Gastrocnemius medialis (tissue), 4 donors: ENCODE measurements around the gene SNAPC4. TPM values are rescaled to one million over a fixed set of nuclear protein-coding genes. Genes with fewer than 3 reads are reported as not detected.

Experiments used
- ATAC-seq, 2 donors: fragments of 150-250 bp; one replicate each; pipeline ENCODE4 v1.9.1; 2016
- DNase-seq, 2 donors: peaks; one replicate each; pipeline ENCODE4 v3.0.0-alpha.2; 2019
- H3K27ac ChIP-seq, 4 donors: fragments of 200-600 bp; sonication (generic); 1 replicate in 1 of 4; 2 replicates in 3 of 4; pipeline ENCODE4 v1.5.1; 2016 to 2018; ENCODE audit warnings: mild to moderate bottlenecking in 2 of 4, moderate library complexity in 1 of 4
- H3K27me3 ChIP-seq, 3 donors: fragments of 200-600 bp; sonication (generic) in 2 of 3; 1 replicate in 1 of 3; 2 replicates in 2 of 3; pipeline versions ENCODE4 v1.5.1 to v1.6.0; 2016 to 2019; ENCODE audit warnings: mild to moderate bottlenecking in 1 of 3, moderate library complexity in 1 of 3
- H3K36me3 ChIP-seq, 2 donors: fragments of 200-600 bp; sonication (generic) in 1 of 2; one replicate each; pipeline ENCODE4 v1.5.1; 2017 to 2018
- H3K4me1 ChIP-seq, 2 donors: fragments of 200-600 bp; sonication (generic) in 1 of 2; one replicate each; pipeline ENCODE4 v1.5.1; 2016 to 2017; ENCODE audit warnings: mild to moderate bottlenecking in 2 of 2
- H3K4me3 ChIP-seq, 4 donors: fragments of 200-600 bp; sonication (generic) in 3 of 4; 1 replicate in 1 of 4; 2 replicates in 3 of 4; pipeline ENCODE4 v1.5.1; 2016 to 2019; ENCODE audit warnings: mild to moderate bottlenecking in 2 of 4
- H3K9me3 ChIP-seq, 3 donors: fragments of 200-600 bp; sonication (generic) in 2 of 3; 1 replicate in 1 of 3; 2 replicates in 2 of 3; pipeline ENCODE4 v1.5.1; 2016 to 2019
- POLR2A ChIP-seq, 2 donors: fragments of 450-650 bp; IDR thresholded peaks; one replicate each; pipeline ENCODE4 v1.6.1; 2017; ENCODE audit warnings: antibody characterized with exemption in 2 of 2, mild to moderate bottlenecking in 2 of 2, moderate library complexity in 2 of 2
- in situ Hi-C, 4 donors: fragments of 200-750 bp; cut with MboI; loops; one replicate each; pipeline versions ENCODE4 v1.15.0 to v1.8.0; 2017; ENCODE audit warnings: low sequenced_read_pairs in 4 of 4
- intact Hi-C: fragments of 100-400 bp; cut with DNase I; formaldehyde crosslinking; loops from one replicate; pipeline ENCODE4 v1.15.1; 2023; ENCODE audit warnings: low total_unique reads
- total RNA-seq, 4 donors: library from RNA; depleted of rRNA; stranded (reverse); fragments of >200 nt; gene quantifications; one replicate each; pipeline versions ENCODE4 v1.1.0 to v1.2.3, GENCODE V29; 2016
- TF ChIP-seq, protein P1 (sequence below), 5 experiments: fragments of 450-650 bp in 3 of 5; fragments of 200-600 bp in 2 of 5; sonication (generic) in 2 of 5; IDR thresholded peaks in 4 of 5; conservative IDR thresholded peaks in 1 of 5; 1 replicate in 4 of 5; 2 replicates in 1 of 5; pipeline ENCODE4 v1.5.1; 2016 to 2019; ENCODE audit warnings: antibody characterized with exemption in 5 of 5, mild to moderate bottlenecking in 3 of 5, moderate library complexity in 3 of 5

The SNAPC4 gene
- total RNA-seq, 4 donors from 2014 or later, result 2.3 to 6.0 (median 3.9) TPM

DNA sequence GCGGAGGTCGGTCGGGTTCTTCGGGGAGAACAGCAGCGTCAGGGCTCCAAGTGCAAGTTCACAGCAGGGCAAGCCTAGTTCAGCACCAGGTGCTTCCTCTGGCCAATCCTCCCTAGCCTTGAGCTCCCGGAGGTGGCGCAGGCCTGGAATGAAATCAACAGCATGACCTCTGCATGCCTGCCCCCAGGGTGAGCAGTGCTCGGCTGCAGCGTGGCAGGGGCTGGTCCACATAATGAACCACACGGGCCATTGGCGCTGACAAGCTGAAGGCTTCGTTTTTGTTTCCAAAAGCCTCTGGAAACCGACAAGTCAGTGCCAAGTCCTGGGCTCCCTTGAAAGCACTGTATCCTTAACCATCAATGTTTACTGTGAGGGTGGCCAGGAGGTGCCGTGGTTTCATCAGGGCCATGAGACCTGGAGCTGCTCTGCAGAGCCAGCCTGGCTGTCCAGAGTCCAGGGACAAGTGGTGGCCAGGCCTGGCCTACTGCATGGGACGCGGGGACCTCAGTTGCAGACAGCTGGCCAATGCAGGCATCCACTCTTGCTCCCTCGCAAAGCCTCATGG lies 41.8 kb upstream of the SNAPC4 start:
- intact Hi-C loops, result no loop called here
- DNase-seq (no peak), ATAC-seq (no peak)
- Histone ChIP-seq H3K4me1 (peaks cover 23 to 30% of the 10 kb centered on the region in 2 donors), H3K27ac (peak overlapping the region in 1 of 4 donors; percentile 20), H3K4me3 (no peak overlapping the region), H3K27me3 (no peaks in the 10 kb centered on the region), H3K36me3 (peaks cover 0 to 61% of the 10 kb centered on the region in 2 donors), H3K9me3 (no peaks in the 10 kb centered on the region)
- no peak for TF ChIP-seq POLR2A (IDR thresholded peaks at IDR 0.05)
- TF ChIP-seq, protein P1, sequence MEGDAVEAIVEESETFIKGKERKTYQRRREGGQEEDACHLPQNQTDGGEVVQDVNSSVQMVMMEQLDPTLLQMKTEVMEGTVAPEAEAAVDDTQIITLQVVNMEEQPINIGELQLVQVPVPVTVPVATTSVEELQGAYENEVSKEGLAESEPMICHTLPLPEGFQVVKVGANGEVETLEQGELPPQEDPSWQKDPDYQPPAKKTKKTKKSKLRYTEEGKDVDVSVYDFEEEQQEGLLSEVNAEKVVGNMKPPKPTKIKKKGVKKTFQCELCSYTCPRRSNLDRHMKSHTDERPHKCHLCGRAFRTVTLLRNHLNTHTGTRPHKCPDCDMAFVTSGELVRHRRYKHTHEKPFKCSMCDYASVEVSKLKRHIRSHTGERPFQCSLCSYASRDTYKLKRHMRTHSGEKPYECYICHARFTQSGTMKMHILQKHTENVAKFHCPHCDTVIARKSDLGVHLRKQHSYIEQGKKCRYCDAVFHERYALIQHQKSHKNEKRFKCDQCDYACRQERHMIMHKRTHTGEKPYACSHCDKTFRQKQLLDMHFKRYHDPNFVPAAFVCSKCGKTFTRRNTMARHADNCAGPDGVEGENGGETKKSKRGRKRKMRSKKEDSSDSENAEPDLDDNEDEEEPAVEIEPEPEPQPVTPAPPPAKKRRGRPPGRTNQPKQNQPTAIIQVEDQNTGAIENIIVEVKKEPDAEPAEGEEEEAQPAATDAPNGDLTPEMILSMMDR (IDR thresholded peaks at IDR 0.05 in 4 of 5, conservative IDR thresholded peaks at IDR 0.05 in 1 of 5), result no peak
- in situ Hi-C loops, result no loop called here

DNA sequence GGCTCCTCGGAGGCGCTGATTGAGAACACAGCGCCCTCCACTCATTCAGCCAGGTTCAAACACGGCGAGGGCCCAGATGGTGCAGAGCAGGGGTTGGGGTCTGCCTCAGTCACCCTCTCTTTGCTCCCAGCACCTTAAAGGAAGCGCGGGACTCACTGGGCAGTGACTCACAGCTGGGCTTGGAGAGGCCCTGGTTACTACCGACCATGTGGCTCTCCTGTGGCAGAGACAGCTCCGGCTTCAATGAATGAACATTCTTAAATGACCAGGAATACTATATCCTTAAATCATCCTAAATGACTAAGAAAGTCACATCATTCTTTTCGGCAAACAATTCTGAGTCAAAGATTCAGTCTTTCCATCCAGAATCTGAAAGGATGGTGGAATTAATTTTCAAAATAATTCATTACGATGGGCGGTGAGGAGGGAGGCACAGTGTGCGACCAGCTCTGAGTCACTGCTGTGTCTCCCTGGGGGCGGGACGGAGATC lies 41.3 kb upstream of the SNAPC4 start:
- TF ChIP-seq, protein P1 (IDR thresholded peaks at IDR 0.05 in 4 of 5, conservative IDR thresholded peaks at IDR 0.05 in 1 of 5), result no peak
- TF ChIP-seq POLR2A (IDR thresholded peaks at IDR 0.05), result no peak
- DNase-seq, result no peak
- Histone ChIP-seq H3K27me3 (no peaks in the 10 kb centered on the region), H3K27ac (peak overlapping the region in 3 of 4 donors; percentile 65 to 88 (median 86)), H3K36me3 (peaks cover 0 to 55% of the 10 kb centered on the region in 2 donors), H3K4me3 (no peak overlapping the region), H3K4me1 (peaks cover 26 to 30% of the 10 kb centered on the region in 2 donors), H3K9me3 (no peaks in the 10 kb centered on the region)
- intact Hi-C loops (no loop called here), in situ Hi-C loops (no loop called here)
- no peak for ATAC-seq

DNA sequence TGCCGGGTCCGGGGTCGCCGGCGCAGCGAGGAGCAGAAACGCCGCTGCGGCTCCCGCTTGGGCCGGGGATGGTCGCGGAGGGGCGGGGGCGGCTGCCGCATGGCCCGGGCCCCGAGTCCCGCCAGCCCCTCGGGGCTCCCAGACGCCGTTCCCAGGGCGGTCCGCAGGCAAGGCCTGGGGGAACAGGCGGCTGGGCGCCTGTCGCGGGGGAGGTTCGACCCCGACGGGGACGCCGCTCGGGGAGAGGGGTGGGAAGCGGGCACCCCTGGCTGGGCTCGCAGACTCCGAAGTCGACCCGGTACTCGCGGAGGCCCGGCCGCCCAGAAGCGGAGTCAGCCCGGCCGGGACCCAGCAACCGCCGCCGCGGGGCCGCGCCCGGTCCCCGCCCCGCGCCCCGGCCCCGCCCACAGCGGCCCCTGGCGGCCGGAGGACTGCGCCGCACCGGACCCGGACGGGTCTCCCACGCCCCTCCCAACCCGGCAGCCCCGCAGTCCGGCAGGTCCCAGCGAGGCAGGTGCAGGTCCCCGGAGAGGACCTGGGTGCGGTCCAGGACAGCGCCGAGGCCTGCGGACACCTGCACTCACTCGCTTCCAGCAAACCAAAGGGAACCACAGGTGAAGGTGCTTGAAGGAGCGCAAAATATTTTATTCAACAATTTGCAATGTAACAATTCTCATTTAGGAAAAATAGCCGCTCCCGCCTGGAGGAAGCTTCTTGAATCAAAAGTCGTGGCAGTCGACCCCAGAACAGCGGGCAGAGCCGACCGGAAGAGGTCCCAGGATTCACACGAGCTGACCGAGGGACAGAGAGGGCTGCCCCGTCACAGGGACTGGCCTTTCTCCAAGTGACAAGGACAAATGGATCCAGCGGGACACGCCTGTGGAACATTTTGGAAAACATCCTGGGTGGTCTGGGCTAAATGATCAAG lies 39.8 kb upstream of the SNAPC4 start, which contains the start of gene INPP5E:
TSS of gene INPP5E (minus strand) at position 365 of the 928 bp plus-strand sequence. CDS start 426 bp downstream, outside the sequence.
- Histone ChIP-seq H3K36me3 (peaks cover 0 to 40% of the 10 kb centered on the region in 2 donors), H3K4me3 (peak within 1 kb of the TSS; percentile 58 to 86 (median 68)), H3K27ac (peak within 1 kb of the TSS; percentile 59 to 88 (median 76)), H3K9me3 (no peaks in the 10 kb centered on the region), H3K4me1 (peaks cover 27 to 30% of the 10 kb centered on the region in 2 donors), H3K27me3 (no peaks in the 10 kb centered on the region)
- ATAC-seq, result peak; percentile 86 to 87
- DNase-seq, result peak; percentile 23 to 58
- intact Hi-C loops, result loop anchor here (2.0 kb wide), 1 partner anchor 29 kb away; the partner anchor contains the start of genes ENTR1 and PMPCA
- TF ChIP-seq, protein P1 (IDR thresholded peaks at IDR 0.05 in 4 of 5, conservative IDR thresholded peaks at IDR 0.05 in 1 of 5), result peak; percentile 66 to 97 (median 74)
- peak in 1 of 2 donors; percentile 25 for TF ChIP-seq POLR2A (IDR thresholded peaks at IDR 0.05)
- in situ Hi-C loops, result no loop called here

DNA sequence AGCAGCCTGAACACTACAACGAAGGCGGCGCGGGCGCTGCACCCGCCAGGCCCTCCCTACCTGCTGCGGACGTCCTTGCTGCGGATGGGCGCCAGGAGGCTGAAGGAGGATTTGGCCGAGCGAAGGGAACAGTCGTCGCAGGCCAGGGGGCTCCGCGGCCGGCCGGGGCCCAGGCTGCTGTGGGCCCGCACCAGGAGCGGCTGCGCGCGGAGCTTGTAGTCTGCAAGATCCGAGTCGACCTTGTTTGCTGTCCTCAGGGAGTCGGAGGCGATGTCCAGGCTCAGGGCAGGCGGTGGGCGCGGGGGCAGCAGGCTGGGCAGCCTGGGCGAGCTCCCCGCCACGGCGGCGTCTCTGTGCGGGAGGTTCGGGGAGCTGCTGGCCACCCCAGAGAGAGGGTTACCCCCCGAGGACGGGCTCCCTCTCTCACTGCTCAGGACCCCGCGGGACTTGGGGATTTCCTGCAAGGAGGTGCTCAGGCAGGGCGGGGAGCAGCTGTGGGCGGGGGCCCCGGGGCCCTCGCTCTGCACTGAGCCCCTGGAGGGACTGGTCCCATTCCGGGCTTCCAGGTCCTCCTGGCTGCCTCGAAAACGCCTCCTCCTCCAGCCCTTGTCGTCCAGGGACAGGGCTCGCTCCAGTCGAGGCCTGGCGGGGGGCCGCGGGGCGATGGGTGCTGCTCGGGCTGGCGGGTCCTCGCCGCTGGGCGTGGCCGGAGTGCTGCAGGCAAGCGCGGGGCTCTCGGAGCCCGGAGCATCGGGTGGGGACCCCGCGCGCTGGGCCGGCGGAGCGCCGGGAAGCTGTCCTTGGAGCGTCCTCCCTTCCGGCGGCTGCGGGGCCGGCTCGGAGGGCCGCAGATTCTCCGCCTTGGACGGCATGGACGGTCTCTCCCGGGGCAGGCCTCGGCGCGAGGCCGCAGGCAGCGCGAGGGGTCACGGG lies 38.8 kb upstream of the SNAPC4 start:
- H3K27ac ChIP-seq, result peak overlapping the region; percentile 59 to 88 (median 76)

More for the DNA sequence above, 38.8 kb upstream of the SNAPC4 start:
- Histone ChIP-seq H3K4me3 (peak overlapping the region; percentile 58 to 86 (median 68)), H3K27me3 (no peaks in the 10 kb centered on the region), H3K9me3 (no peaks in the 10 kb centered on the region), H3K36me3 (peaks cover 0 to 31% of the 10 kb centered on the region in 2 donors), H3K4me1 (peaks cover 27 to 30% of the 10 kb centered on the region in 2 donors)
- in situ Hi-C loops, result no loop called here
- ATAC-seq, result peak; percentile 44 to 45
- no peak for DNase-seq
- no peak for TF ChIP-seq POLR2A (IDR thresholded peaks at IDR 0.05)
- TF ChIP-seq, protein P1 (IDR thresholded peaks at IDR 0.05 in 4 of 5, conservative IDR thresholded peaks at IDR 0.05 in 1 of 5), result no peak
- intact Hi-C loops, result loop anchor here (2.0 kb wide), 1 partner anchor 28 kb away; the partner anchor contains the start of genes ENTR1 and PMPCA
